AG04450 (cell line): ENCODE data around the gene IL36RN. TPM values are rescaled to one million over a fixed set of nuclear protein-coding genes. Genes with fewer than 3 reads are reported as not detected.
A peak's percentile ranks its signal among the peaks of the same experiment; 100 is the strongest.

Experiments used
- CTCF ChIA-PET: fragments of 300-600, 350-600 bp; formaldehyde crosslinking; extraction: SDS; loops from one replicate; lab custom pipeline; 2022; ENCODE audit warnings: antibody characterized with exemption, inconsistent platforms; lab: Charles Lee
- POLR2A ChIA-PET: fragments of 350-600 bp; formaldehyde crosslinking; extraction: SDS; loops from one replicate; lab custom pipeline; 2021; ENCODE audit warnings: antibody characterized with exemption, inconsistent platforms; lab: Yijun Ruan, JAX
- DNase-seq: peaks from one replicate; pipeline ENCODE4 v3.0.0-alpha.2; 2011; ENCODE audit warnings: low read depth, low spot score
- H3K27ac ChIP-seq: one replicate; pipeline ENCODE4 v1.5.1; 2012; ENCODE audit warnings: low read depth, low read length, control low read depth
- H3K27me3 ChIP-seq: one replicate; pipeline ENCODE4 v1.6.0; 2012; ENCODE audit warnings: low read length; ENCODE audit not compliant: control insufficient read depth, insufficient read depth
- H3K4me3 ChIP-seq: 2 replicates; pipeline ENCODE4 v1.5.1; 2011; ENCODE audit warnings: mild to moderate bottlenecking, low read depth, low read length, control low read depth
- H3K9me3 ChIP-seq: 2 replicates; pipeline ENCODE4 v1.5.1; 2012; ENCODE audit warnings: low read length; ENCODE audit not compliant: control insufficient read depth, insufficient read depth
- polyA plus RNA-seq: library from polyadenylated mRNA; depleted of rRNA; stranded (reverse); fragments of >200 nt; gene quantifications from 2 replicates; pipeline ENCODE4 v1.2.3, GENCODE V29; 2011
- TF ChIP-seq, protein P1 (sequence below): IDR thresholded peaks from 2 replicates; pipeline ENCODE4 v1.5.1; 2011; ENCODE audit warnings: low read depth, low read length, control low read depth, inconsistent platforms

IL36RN gene
- polyA plus RNA-seq, 1 experiment, result not detected

DNA sequence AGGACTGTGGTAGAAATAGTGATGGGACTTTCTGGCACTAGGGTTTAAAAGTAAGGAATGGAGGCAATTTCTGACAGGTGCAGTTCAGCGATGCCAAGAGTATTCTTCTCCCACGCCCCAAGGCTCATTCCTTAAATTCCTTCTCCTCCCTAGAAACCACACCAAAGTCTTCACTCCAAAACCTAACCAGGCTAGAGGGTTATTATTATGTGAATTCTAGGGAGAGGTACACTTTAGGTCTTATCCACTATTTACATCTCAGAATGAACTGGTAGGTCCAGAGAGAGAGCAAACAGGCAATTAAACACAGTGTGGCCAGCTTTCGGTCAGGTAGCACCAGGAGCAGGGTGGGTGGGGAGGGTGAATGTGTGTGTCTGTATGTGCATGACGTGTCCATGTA is 20.1 kb downstream of the IL36RN start:
- POLR2A ChIA-PET, result no interaction called here
- no peak overlapping the region for H3K4me3 ChIP-seq
- TF ChIP-seq, protein P1, sequence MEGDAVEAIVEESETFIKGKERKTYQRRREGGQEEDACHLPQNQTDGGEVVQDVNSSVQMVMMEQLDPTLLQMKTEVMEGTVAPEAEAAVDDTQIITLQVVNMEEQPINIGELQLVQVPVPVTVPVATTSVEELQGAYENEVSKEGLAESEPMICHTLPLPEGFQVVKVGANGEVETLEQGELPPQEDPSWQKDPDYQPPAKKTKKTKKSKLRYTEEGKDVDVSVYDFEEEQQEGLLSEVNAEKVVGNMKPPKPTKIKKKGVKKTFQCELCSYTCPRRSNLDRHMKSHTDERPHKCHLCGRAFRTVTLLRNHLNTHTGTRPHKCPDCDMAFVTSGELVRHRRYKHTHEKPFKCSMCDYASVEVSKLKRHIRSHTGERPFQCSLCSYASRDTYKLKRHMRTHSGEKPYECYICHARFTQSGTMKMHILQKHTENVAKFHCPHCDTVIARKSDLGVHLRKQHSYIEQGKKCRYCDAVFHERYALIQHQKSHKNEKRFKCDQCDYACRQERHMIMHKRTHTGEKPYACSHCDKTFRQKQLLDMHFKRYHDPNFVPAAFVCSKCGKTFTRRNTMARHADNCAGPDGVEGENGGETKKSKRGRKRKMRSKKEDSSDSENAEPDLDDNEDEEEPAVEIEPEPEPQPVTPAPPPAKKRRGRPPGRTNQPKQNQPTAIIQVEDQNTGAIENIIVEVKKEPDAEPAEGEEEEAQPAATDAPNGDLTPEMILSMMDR, result no peak
- no peak for DNase-seq
- peaks cover 9% of the 10 kb centered on the region for H3K27me3 ChIP-seq
- no peak overlapping the region for H3K27ac ChIP-seq
- H3K9me3 ChIP-seq, result no peaks in the 10 kb centered on the region
- CTCF ChIA-PET, result interaction anchor here (1.1 to 1.9 kb wide), 6 partner anchors 10 to 311 kb away, joined by 3 to 18 read pairs (median 4); no protein-coding TSS in a partner anchor

DNA sequence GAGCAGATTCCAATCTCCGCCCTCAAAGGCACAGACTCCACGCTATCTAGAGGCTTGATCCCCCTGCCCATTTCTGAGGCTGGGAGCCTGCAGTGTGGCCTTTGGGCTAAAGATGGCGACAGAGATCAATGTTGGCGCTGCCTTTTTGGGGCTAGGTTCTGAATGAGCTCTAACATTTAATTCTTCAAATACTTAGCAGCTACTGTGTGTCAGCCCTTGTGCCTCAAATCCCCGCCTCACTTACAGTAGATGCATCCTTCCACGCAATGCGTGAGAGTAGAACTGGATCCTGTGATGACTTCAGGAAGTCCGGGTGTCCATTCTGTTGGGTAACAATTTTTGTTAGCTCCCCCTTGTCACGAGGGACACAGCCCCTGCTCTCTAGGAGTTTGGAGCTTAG is 21.1 kb downstream of the IL36RN start:
- CTCF ChIA-PET, result interaction anchor here (0.6 to 1.9 kb wide), 11 partner anchors 10 to 310 kb away, joined by 3 to 18 read pairs (median 4); no protein-coding TSS in a partner anchor
- POLR2A ChIA-PET, result no interaction called here
- Histone ChIP-seq H3K27me3 (peaks cover 11% of the 10 kb centered on the region), H3K9me3 (no peaks in the 10 kb centered on the region), H3K27ac (no peak overlapping the region), H3K4me3 (no peak overlapping the region)
- DNase-seq, result peak; percentile 3
- TF ChIP-seq, protein P1, result peak; percentile 61

DNA sequence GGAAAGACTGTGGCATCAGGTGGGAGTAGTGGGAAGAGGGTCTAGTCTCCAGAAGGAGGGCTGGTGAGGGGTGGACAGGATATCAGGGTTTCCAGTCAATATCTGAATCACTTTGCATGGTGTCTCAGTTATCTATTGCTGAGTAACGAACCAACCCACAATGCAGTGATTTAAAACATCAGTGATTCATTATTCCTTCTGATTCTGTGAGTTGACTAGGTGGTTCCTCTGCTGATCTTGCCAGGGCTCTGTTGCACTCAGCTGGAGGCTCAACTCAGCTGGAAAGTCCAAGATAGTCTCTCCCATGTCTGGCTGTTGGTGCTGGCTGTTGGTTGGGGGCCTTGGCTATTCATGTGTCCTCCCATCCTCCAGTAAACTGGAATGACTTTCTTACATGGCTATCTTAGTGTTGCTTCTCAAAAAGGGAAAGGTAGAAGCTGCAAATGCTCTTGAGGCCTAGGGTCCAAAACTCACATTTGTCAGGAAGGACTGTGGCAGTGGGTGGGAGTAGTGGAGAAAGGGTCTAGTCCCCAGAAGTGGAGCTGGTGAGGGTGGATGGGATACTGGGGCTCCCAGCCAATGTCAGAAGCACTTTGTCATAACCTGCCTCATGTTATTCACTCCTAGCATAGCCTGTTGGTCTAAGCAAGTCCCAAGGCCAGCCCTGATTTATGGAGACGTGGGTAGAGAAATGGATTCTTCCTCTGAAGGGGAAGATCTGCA is 22.7 kb downstream of the IL36RN start:
- CTCF ChIA-PET, result no interaction called here
- POLR2A ChIA-PET, result no interaction called here

DNA sequence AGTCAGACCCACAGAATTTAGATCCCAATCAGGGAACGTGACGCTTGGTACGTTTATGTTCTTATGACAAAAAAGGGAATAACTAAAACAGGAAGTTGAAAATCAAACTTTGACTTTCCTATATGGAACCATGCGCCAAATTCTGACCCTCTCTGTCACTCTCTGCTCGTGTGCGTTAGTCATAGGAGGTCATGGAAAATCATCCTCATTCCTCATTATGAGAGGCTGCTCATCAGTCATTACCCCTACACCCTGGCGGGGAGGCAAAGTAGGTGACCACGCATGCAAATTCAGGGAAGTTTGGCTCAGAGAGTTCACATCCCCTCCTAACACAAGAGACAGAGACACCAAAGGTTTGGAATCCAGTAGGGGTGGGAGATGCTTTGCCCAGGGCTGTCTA is 24.3 kb downstream of the IL36RN start:
- TF ChIP-seq, protein P1, result no peak
- Histone ChIP-seq H3K27ac (no peak overlapping the region), H3K4me3 (no peak overlapping the region), H3K9me3 (no peaks in the 10 kb centered on the region), H3K27me3 (peaks cover 11% of the 10 kb centered on the region)
- no peak for DNase-seq
- CTCF ChIA-PET, result interaction anchor here (1.7 kb wide), 1 partner anchor 55 kb away, joined by 5 read pairs; no protein-coding TSS in a partner anchor
- POLR2A ChIA-PET, result no interaction called here

More for the DNA sequence above, 22.7 kb downstream of the IL36RN start:
- Histone ChIP-seq H3K27me3 (peaks cover 11% of the 10 kb centered on the region), H3K4me3 (no peak overlapping the region), H3K9me3 (no peaks in the 10 kb centered on the region), H3K27ac (no peak overlapping the region)
- DNase-seq, result no peak
- TF ChIP-seq, protein P1, result no peak
